GM06990 (cell line): Measurements from ENCODE around the gene ZNF750.

ENCODE experiments used
- DNase-seq: peaks from one replicate; pipeline ENCODE4 v3.0.0-alpha.2; 2011; ENCODE audit not compliant: insufficient read length; ENCODE audit errors: extremely low read depth
- H3K27me3 ChIP-seq: replicated peaks from 2 replicates; pipeline ENCODE4 v1.6.0; 2011; ENCODE audit warnings: low read length; ENCODE audit not compliant: control insufficient read depth, insufficient read depth
- H3K36me3 ChIP-seq: 2 replicates; pipeline ENCODE4 v1.5.1; 2011; ENCODE audit warnings: low read length; ENCODE audit not compliant: control insufficient read depth, insufficient read depth
- H3K4me3 ChIP-seq: replicated peaks from 2 replicates; pipeline ENCODE4 v1.5.1; 2011; ENCODE audit warnings: low read depth, mild to moderate bottlenecking, control low read depth, low read length
- TF ChIP-seq, protein P1 (sequence below): IDR thresholded peaks from 2 replicates; pipeline ENCODE4 v1.5.1; 2011; ENCODE audit warnings: low read length, control low read depth, mild to moderate bottlenecking, inconsistent platforms; ENCODE audit not compliant: insufficient read depth, poor library complexity, severe bottlenecking

Gene ZNF750

DNA sequence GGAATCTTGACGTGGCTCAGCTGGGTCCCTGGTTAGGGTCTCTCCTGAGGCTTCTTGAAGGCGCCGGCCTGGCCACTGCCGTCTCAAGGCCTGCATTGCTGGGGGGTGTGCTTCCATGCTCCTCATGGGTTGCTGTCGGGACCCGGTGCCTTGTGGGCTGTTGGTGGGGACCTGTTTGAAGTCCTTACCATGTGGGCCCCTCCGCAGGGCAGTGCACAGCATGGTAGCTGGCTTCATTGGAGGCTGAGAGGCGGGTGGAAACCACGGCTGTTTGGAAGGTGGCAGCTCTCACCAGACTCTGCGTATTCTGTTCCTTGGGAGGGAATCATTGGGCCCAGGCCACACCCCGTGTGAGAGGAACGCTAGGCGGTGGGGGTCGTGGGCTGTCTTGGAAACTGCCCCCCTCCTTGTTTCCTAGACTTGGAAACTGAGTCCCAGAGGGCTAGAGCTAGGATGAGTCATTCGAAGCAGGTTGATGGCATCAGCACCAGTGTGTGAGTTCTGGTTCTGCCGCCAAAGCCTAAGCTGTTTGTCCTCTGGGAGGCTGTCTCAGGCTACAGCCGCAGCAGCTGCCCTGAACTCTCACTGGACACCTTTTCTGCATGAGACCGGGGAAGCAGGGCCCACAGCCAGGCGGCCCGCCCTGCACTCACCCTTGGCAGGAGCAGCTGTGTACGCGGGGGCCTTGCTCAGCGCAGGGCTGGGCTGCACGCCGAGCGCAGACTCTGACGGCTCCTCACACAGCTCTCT lies 35.2 kb downstream of the ZNF750 start:
- no peak overlapping the region for H3K4me3 ChIP-seq
- TF ChIP-seq, protein P1, sequence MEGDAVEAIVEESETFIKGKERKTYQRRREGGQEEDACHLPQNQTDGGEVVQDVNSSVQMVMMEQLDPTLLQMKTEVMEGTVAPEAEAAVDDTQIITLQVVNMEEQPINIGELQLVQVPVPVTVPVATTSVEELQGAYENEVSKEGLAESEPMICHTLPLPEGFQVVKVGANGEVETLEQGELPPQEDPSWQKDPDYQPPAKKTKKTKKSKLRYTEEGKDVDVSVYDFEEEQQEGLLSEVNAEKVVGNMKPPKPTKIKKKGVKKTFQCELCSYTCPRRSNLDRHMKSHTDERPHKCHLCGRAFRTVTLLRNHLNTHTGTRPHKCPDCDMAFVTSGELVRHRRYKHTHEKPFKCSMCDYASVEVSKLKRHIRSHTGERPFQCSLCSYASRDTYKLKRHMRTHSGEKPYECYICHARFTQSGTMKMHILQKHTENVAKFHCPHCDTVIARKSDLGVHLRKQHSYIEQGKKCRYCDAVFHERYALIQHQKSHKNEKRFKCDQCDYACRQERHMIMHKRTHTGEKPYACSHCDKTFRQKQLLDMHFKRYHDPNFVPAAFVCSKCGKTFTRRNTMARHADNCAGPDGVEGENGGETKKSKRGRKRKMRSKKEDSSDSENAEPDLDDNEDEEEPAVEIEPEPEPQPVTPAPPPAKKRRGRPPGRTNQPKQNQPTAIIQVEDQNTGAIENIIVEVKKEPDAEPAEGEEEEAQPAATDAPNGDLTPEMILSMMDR = no peak
- H3K36me3 ChIP-seq = peaks cover 16% of the 10 kb centered on the region
- no peak for DNase-seq
- no peaks in the 10 kb centered on the region for H3K27me3 ChIP-seq

DNA sequence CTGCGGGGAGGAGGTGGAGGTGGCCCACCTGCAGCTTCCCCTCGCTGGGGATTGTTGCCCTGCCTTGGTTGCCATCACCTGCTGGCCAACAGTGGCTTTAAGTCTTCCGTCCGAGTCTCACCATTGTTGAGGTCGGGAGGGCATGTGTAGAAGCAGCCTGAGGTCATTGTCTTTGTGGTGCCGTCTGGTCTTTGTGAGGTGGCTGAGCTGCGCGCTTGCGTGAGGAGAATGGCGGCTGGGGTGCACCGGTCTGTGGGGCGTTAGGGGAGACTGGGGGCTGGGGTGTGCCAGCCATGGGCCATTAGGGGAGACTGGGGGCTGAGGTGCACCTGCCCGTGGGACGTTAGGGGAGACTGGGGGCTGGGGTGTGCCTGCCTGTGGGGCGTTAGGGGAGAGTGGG lies 36.2 kb downstream of the ZNF750 start:
- DNase-seq = no peak
- H3K4me3 ChIP-seq = no peak overlapping the region
- H3K27me3 ChIP-seq = no peaks in the 10 kb centered on the region
- TF ChIP-seq, protein P1 = no peak
- peaks cover 16% of the 10 kb centered on the region for H3K36me3 ChIP-seq

DNA sequence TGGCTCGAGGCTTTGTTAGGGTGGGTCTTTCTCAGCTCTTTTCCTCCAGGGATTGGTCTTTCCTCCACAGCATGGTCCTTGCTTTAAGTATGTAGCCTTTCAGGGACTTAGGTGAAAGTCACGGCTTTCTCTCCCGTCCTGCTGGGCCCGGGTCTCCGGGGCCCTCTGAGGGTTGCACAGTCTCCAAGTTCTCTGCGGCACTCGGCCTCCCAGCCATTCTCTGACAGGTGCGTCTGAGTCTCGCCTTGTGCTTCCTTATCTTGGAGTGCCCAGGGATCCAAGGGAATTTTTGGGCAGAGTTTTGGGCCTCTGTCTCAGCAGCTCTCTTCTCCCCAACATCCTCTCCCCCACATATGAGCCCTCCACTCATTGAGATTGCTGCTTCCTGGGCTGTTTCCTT lies 36.6 kb downstream of the ZNF750 start:
- TF ChIP-seq, protein P1 = no peak
- Histone ChIP-seq H3K27me3 (no peaks in the 10 kb centered on the region), H3K4me3 (no peak overlapping the region), H3K36me3 (peaks cover 16% of the 10 kb centered on the region)
- no peak for DNase-seq

DNA sequence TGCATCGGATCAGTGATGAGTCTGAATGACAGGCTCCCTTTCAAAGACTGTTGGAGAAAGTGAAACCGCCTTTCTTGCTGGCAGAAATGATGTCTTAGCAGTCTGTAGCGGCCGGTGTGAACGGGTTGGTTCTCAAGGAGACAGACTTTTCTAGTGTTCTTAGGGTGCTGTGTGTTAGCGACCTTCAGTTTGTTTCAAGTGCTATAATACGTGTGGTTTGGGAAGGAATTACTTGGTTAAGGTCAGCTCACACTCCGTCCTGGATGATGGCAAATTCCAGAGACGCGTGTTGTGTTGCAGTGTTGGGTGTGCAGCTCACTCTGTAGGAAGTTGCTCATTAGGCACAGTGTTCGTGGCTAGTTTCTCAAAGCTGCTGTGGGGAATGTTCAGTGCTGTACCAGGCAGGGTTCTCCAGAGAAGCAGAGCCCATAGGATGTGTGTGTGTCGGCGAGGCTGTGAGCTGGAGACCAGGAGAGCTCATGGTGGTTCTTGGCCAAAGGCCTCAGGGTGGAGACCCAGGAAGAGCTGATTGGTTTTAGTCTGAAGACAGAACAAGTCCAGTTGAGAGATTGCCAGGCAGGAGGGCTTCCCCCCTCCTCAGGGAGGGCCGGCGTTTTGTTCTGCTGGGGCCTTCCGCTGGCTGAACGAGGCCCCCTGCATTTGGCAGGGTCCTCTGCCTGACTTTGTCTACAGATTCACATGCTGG lies 37.6 kb downstream of the ZNF750 start:
- H3K4me3 ChIP-seq = no peak overlapping the region
- H3K27me3 ChIP-seq = no peaks in the 10 kb centered on the region
- no peak for DNase-seq
- TF ChIP-seq, protein P1 = no peak
- peaks cover 16% of the 10 kb centered on the region for H3K36me3 ChIP-seq

DNA sequence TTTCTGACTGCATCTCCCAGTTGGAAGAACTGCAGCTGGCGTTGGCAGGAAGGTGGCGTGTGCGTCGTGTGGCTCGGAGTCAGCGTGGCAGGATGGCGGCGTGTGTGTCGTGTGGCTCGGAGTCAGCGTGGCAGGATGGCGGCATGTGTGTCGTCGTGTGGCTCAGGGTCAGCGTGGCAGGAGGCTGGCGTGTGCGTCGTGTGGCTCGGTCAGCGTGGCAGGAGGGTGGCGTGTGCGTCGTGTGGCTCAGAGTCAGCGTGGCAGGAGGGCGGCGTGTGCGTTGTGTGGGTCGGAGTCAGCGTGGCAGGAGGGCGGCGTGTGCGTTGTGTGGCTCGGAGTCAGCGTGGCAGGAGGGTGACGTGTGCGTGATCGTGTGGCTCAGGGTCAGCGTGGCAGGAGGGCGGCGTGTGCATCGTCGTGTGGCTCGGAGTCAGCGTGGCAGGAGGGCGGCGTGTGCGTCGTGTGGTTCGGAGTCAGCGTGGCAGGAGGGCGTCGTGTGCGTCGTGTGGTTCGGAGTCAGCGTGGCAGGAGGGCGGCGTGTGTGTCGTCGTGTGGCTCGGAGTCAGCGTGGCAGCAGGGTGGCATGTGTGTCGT lies 38.3 kb downstream of the ZNF750 start:
- Histone ChIP-seq H3K27me3 (no peaks in the 10 kb centered on the region), H3K36me3 (peaks cover 16% of the 10 kb centered on the region), H3K4me3 (no peak overlapping the region)
- DNase-seq = no peak
- TF ChIP-seq, protein P1 = no peak
